Liver (tissue), 9 donors: ENCODE results near the gene SPACA9. TPM values are rescaled to one million over a fixed set of nuclear protein-coding genes. Genes with fewer than 3 reads are reported as not detected.

Experiments
- DNase-seq: peaks from one replicate; pipeline ENCODE4 v3.0.0-alpha.2; 2017; ENCODE audit warnings: low spot score
- H3K27ac ChIP-seq, 2 donors: one replicate each; pipeline ENCODE4 v1.7.0; 2013; ENCODE audit warnings: inconsistent platforms in 2 of 2, low read length in 2 of 2, control low read depth in 1 of 2, low read depth in 1 of 2, mild to moderate bottlenecking in 1 of 2
- H3K27me3 ChIP-seq, 4 donors: one replicate each; pipeline versions ENCODE4 v1.6.1 to v1.7.0; 2013; ENCODE audit warnings: low read length in 3 of 4, inconsistent platforms in 1 of 4, mild to moderate bottlenecking in 1 of 4, moderate library complexity in 1 of 4; ENCODE audit not compliant: control insufficient read depth in 4 of 4, insufficient read depth in 4 of 4
- H3K36me3 ChIP-seq, 4 donors: one replicate each; pipeline versions ENCODE4 v1.6.1 to v1.7.0; 2013; ENCODE audit warnings: low read length in 3 of 4, mild to moderate bottlenecking in 3 of 4, low read depth in 1 of 4, moderate library complexity in 1 of 4; ENCODE audit not compliant: control insufficient read depth in 4 of 4, insufficient read depth in 3 of 4
- H3K4me1 ChIP-seq, 4 donors: one replicate each; pipeline versions ENCODE4 v1.6.1 to v1.7.0; 2013; ENCODE audit warnings: low read length in 3 of 4, mild to moderate bottlenecking in 3 of 4, moderate library complexity in 1 of 4; ENCODE audit not compliant: control insufficient read depth in 4 of 4, insufficient read depth in 4 of 4
- H3K4me3 ChIP-seq, 3 donors: one replicate each; pipeline versions ENCODE4 v1.6.1 to v1.7.0; 2013; ENCODE audit warnings: low read length in 3 of 3, control low read depth in 1 of 3, low read depth in 1 of 3, mild to moderate bottlenecking in 1 of 3
- H3K9ac ChIP-seq, 2 donors: one replicate each; pipeline ENCODE4 v1.7.0; 2013; ENCODE audit warnings: low read length in 2 of 2, mild to moderate bottlenecking in 2 of 2, moderate library complexity in 2 of 2, control low read depth in 1 of 2, low read depth in 1 of 2
- H3K9me3 ChIP-seq, 4 donors: one replicate each; pipeline versions ENCODE4 v1.6.1 to v1.7.0; 2013; ENCODE audit warnings: low read length in 3 of 4; ENCODE audit not compliant: control insufficient read depth in 4 of 4
- ATF3 ChIP-seq: IDR thresholded peaks from 2 replicates; pipeline ENCODE4 v1.6.1; 2016; ENCODE audit warnings: antibody characterized with exemption
- CTCF ChIP-seq: fragments of 150-350 bp; IDR thresholded peaks from 2 replicates; pipeline ENCODE4 v1.5.1; 2017; ENCODE audit warnings: improper control_type of control experiment, low read depth, low read length; ENCODE audit not compliant: missing input control
- FOXA1 ChIP-seq: IDR thresholded peaks from 2 replicates; pipeline ENCODE4 v1.6.1; 2016; ENCODE audit warnings: antibody characterized with exemption
- FOXA2 ChIP-seq: IDR thresholded peaks from 2 replicates; pipeline ENCODE4 v1.6.1; 2016; ENCODE audit warnings: antibody characterized with exemption
- GABPA ChIP-seq, 2 donors: IDR thresholded peaks in 1 of 2; conservative IDR thresholded peaks in 1 of 2; 2 replicates each; pipeline ENCODE4 v1.6.1; 2016; ENCODE audit warnings: antibody characterized with exemption in 2 of 2, mild to moderate bottlenecking in 1 of 2, moderate library complexity in 1 of 2
- HNF4A ChIP-seq, 2 donors: conservative IDR thresholded peaks; 2 replicates each; pipeline ENCODE4 v1.6.1; 2016; ENCODE audit warnings: antibody characterized with exemption in 2 of 2, mild to moderate bottlenecking in 2 of 2
- HNF4G ChIP-seq: IDR thresholded peaks from 2 replicates; pipeline ENCODE4 v1.6.1; 2016; ENCODE audit warnings: antibody characterized with exemption
- JUND ChIP-seq, 2 donors: IDR thresholded peaks; 2 replicates each; pipeline ENCODE4 v1.6.1; 2016; ENCODE audit warnings: antibody characterized with exemption in 2 of 2
- MAX ChIP-seq: IDR thresholded peaks from 2 replicates; pipeline ENCODE4 v1.6.1; 2016; ENCODE audit warnings: antibody characterized with exemption
- NR2F2 ChIP-seq: IDR thresholded peaks from 2 replicates; pipeline ENCODE4 v1.6.1; 2016; ENCODE audit warnings: antibody characterized with exemption
- RAD21 ChIP-seq, 2 donors: IDR thresholded peaks; 2 replicates each; pipeline ENCODE4 v1.6.1; 2016; ENCODE audit warnings: antibody characterized with exemption in 2 of 2, mild to moderate bottlenecking in 2 of 2
- REST ChIP-seq: IDR thresholded peaks from 2 replicates; pipeline ENCODE4 v1.6.1; 2016; ENCODE audit warnings: antibody characterized with exemption, mild to moderate bottlenecking
- YY1 ChIP-seq: IDR thresholded peaks from 2 replicates; pipeline ENCODE4 v1.6.1; 2016; ENCODE audit warnings: antibody characterized with exemption, mild to moderate bottlenecking
- ZBTB33 ChIP-seq: IDR thresholded peaks from 2 replicates; pipeline ENCODE4 v1.6.1; 2016; ENCODE audit warnings: antibody characterized with exemption
- WGBS: extraction: QIAGEN DNeasy Blood & Tissue Kit; methylation state at CpG from one replicate; pipeline ENCODE4 v1.1.7; 2013; 5-methylcytosine and 5-hydroxymethylcytosine counted together
- polyA plus RNA-seq, 2 donors: library from polyadenylated mRNA; stranded (reverse) in 1 of 2; unstranded in 1 of 2; fragments of 200-250 nt in 1 of 2; fragments of >200 nt in 1 of 2; fragmentation: Nextera tagmentation in 1 of 2; extraction: Ambion mirVana in 1 of 2; gene quantifications; one replicate each; pipeline versions ENCODE4 v1.2.1 to v1.2.3, GENCODE V29; 2013 to 2015
- total RNA-seq, 2 donors: library from RNA; depleted of rRNA; stranded (reverse); fragments of >200 nt; gene quantifications; one replicate each; pipeline ENCODE4 v1.2.3, GENCODE V29; 2014
- donor health status: healthy.
- donor health status: healthy.
- donor health status: healthy.
- donor health status: healthy.
- donor health status: healthy.

SPACA9 gene
- total and polyA plus RNA-seq, 4 donors = 0.67 to 1.3 (median 0.98) TPM

- peaks cover 0 to 4% (median 1%) of the 10 kb centered on the region in 4 donors for H3K4me1 ChIP-seq
- H3K27me3 ChIP-seq = no peaks in the 10 kb centered on the region
- H3K9ac ChIP-seq = no peak overlapping the region
- no peak overlapping the region for H3K4me3 ChIP-seq
- no peaks in the 10 kb centered on the region for H3K9me3 ChIP-seq
- no peak for DNase-seq
- H3K27ac ChIP-seq = no peak overlapping the region
- TF ChIP-seq ATF3 = no peak
- TF ChIP-seq JUND (IDR thresholded peaks at IDR 0.05) = no peak
- H3K36me3 ChIP-seq = peaks cover 0 to 7% (median 2%) of the 10 kb centered on the region in 4 donors
- 93% methylated on average over 7 of the region's 7 CpGs for WGBS
Observed at GRCh38 chr9:132937463-132937901, 58.8 kb downstream of the SPACA9 start.

GRCh38 chr9:132939169-132939568 is 60.5 kb downstream of the SPACA9 start:
- H3K27me3 ChIP-seq = no peaks in the 10 kb centered on the region
- no peak for DNase-seq
- H3K27ac ChIP-seq = no peak overlapping the region
- no peaks in the 10 kb centered on the region for H3K9me3 ChIP-seq
- H3K4me3 ChIP-seq = no peak overlapping the region
- no peak for TF ChIP-seq RAD21 (IDR thresholded peaks at IDR 0.05)
- TF ChIP-seq CTCF = no peak
- no peak for TF ChIP-seq ZBTB33
- no peak for TF ChIP-seq HNF4G
- TF ChIP-seq FOXA2 = no peak
- no peak for TF ChIP-seq JUND (IDR thresholded peaks at IDR 0.05)
- no peak for TF ChIP-seq NR2F2
- TF ChIP-seq YY1 = no peak
- TF ChIP-seq HNF4A (conservative IDR thresholded peaks at IDR 0.05) = no peak
- TF ChIP-seq MAX = no peak
- no peak for TF ChIP-seq FOXA1
- TF ChIP-seq ATF3 = no peak
- no peak for TF ChIP-seq REST
- TF ChIP-seq GABPA (IDR thresholded peaks at IDR 0.05 in 1 of 2, conservative IDR thresholded peaks at IDR 0.05 in 1 of 2) = no peak
- peaks cover 3 to 19% (median 15%) of the 10 kb centered on the region in 4 donors for H3K4me1 ChIP-seq
- no peak overlapping the region for H3K9ac ChIP-seq
- 95% methylated on average over 1 of the region's 1 CpG for WGBS
- peaks cover 0 to 5% (median 2%) of the 10 kb centered on the region in 4 donors for H3K36me3 ChIP-seq

Other genes with a start within 250 kb of the SPACA9 start
- 1 to 10 TPM; 4.0 to 9.6 TPM for gene DDX31, start 208.9 kb upstream of the SPACA9 start, total RNA-seq
- 1 to 10 TPM; 2.5 to 5.0 TPM for gene DDX31, start 208.9 kb upstream of the SPACA9 start, polyA plus RNA-seq
- gene GTF3C4, start 208.4 kb upstream of the SPACA9 start, total RNA-seq = 1 to 10 TPM; 7.0 to 7.2 TPM
- 1 to 10 TPM; 1.4 to 3.0 TPM for gene GTF3C4, start 208.4 kb upstream of the SPACA9 start, polyA plus RNA-seq
- gene AK8, start 614 bp upstream of the SPACA9 start, total RNA-seq = under 1 TPM; 0.08 to 0.14 TPM
- under 1 TPM; 0.07 to 0.26 TPM for gene AK8, start 614 bp upstream of the SPACA9 start, polyA plus RNA-seq
- 10 to 100 TPM; 19.9 to 33.5 TPM for gene TSC1, start 65.7 kb downstream of the SPACA9 start, total RNA-seq
- 10 to 100 TPM in 1 of 2 donors, 1 to 10 TPM in 1; 4.6 to 11.3 TPM for gene TSC1, start 65.7 kb downstream of the SPACA9 start, polyA plus RNA-seq
- gene GFI1B, start 99.8 kb downstream of the SPACA9 start, total RNA-seq = 10 to 100 TPM in 1 of 2 donors, not detected in 1; 53.6 TPM
- under 1 TPM in 1 of 2 donors, not detected in 1; 0.05 TPM for gene GFI1B, start 99.8 kb downstream of the SPACA9 start, polyA plus RNA-seq
- gene GTF3C5, start 152.1 kb downstream of the SPACA9 start, total RNA-seq = 10 to 100 TPM; 20.9 to 26.2 TPM
- 10 to 100 TPM; 13.2 to 15.5 TPM for gene GTF3C5, start 152.1 kb downstream of the SPACA9 start, polyA plus RNA-seq
- gene CEL, start 183.1 kb downstream of the SPACA9 start, total RNA-seq = under 1 TPM; 0.09 to 0.25 TPM
- gene CEL, start 183.1 kb downstream of the SPACA9 start, polyA plus RNA-seq = under 1 TPM in 1 of 2 donors, not detected in 1; 0.08 TPM
- gene RALGDS, start 242.3 kb downstream of the SPACA9 start, total RNA-seq = 10 to 100 TPM in 1 of 2 donors, 1 to 10 TPM in 1; 9.5 to 19.0 TPM
- 1 to 10 TPM; 1.3 to 5.0 TPM for gene RALGDS, start 242.3 kb downstream of the SPACA9 start, polyA plus RNA-seq